MG63 (cell line): ENCODE results near the gene METTL24. TPM values are rescaled to one million over a fixed set of nuclear protein-coding genes. Genes with fewer than 3 reads are reported as not detected.

Experiments
- DNase-seq: peaks from one replicate; pipeline ENCODE4 v3.0.0-alpha.2; 2020
- H3K27me3 ChIP-seq: fragments of 250-450 bp; sonication (Bioruptor Pico); 2 replicates; pipeline ENCODE4 v1.5.1; 2020; ENCODE audit warnings: mild to moderate bottlenecking, moderate library complexity
- H3K36me3 ChIP-seq: fragments of 250-450 bp; sonication (Bioruptor Pico); 2 replicates; pipeline ENCODE4 v1.5.1; 2020; ENCODE audit warnings: mild to moderate bottlenecking, moderate library complexity
- H3K4me3 ChIP-seq: fragments of 250-450 bp; sonication (Bioruptor Pico); 2 replicates; pipeline ENCODE4 v1.5.1; 2020; ENCODE audit warnings: mild to moderate bottlenecking, moderate library complexity
- H3K9me3 ChIP-seq: fragments of 250-450 bp; sonication (Bioruptor Pico); 2 replicates; pipeline ENCODE4 v1.5.1; 2020; ENCODE audit warnings: mild to moderate bottlenecking, moderate library complexity
- total RNA-seq: library from RNA; depleted of rRNA; stranded (reverse); fragments of >200 nt; shearing (Covaris generic); gene quantifications from 2 replicates; pipeline ENCODE4 v1.2.3, GENCODE V29; 2014; ENCODE audit warnings: low replicate concordance; rRNA removed

METTL24 gene
- total RNA-seq, 1 experiment from 2014 or later = not detected

DNA sequence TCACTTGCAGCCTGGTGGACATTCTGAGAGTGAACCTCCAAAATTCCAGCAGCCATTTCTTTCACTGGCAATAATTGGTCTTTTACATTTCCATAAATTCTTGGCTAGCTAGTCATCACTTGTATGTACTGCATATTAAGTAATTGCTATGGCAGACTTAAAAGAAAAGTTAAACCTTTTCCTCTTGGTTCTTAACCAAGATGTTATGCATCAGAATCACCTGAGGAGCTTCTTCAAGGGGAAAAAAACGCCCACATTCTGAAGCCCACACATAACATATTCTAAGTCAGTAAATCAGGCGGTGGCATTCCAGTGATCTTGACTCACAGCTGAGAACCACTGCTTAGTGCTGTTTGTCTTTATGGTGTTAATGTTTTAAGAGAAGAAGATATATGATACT, 140.9 kb downstream of the METTL24 start:
- no peak for DNase-seq
- H3K36me3 ChIP-seq = peaks cover 31% of the 10 kb centered on the region
- no peaks in the 10 kb centered on the region for H3K27me3 ChIP-seq
- H3K9me3 ChIP-seq = no peaks in the 10 kb centered on the region
- H3K4me3 ChIP-seq = no peak overlapping the region

DNA sequence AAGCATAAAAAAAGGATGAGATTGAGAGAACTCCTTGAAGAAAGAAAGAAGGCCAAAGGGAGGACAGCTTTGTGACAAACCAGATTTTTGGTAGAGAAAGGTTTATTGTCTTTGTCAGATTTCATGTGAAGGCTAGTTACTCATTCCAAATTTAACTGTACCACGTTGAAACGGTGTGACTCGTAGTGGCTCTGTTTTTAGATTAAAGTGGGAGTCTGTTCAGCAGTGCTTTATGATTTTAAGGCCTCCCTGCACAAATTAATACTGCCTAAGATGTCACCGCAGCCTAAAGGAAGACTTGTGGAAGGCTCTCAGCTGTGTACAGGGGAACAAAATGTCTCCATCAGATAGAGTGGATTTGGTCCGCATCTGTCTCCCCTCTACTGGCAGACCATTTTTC, 142.0 kb downstream of the METTL24 start:
- Histone ChIP-seq H3K9me3 (no peaks in the 10 kb centered on the region), H3K36me3 (peaks cover 39% of the 10 kb centered on the region), H3K4me3 (no peak overlapping the region), H3K27me3 (no peaks in the 10 kb centered on the region)
- no peak for DNase-seq

DNA sequence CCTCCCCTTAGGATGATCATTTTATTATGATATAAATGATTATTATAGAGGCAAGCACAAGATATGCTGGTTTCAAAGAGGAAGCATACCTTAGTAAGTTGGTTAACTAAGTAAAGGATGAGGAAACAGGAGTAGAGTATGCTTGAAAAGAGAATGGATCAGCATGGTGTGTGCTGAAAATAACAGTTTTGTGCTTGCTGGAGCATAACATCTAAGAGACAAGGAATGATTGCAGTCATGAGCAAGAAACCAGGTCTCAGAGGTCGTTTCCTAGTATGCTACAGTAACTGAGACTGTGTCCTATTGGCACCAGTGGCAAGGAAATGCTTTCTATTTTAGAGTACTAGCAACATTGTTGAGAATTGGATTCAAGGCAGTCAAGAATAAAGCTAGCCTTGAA, 143.8 kb downstream of the METTL24 start:
- no peak for DNase-seq
- Histone ChIP-seq H3K9me3 (no peaks in the 10 kb centered on the region), H3K27me3 (no peaks in the 10 kb centered on the region), H3K4me3 (no peak overlapping the region), H3K36me3 (peaks cover 34% of the 10 kb centered on the region)

DNA sequence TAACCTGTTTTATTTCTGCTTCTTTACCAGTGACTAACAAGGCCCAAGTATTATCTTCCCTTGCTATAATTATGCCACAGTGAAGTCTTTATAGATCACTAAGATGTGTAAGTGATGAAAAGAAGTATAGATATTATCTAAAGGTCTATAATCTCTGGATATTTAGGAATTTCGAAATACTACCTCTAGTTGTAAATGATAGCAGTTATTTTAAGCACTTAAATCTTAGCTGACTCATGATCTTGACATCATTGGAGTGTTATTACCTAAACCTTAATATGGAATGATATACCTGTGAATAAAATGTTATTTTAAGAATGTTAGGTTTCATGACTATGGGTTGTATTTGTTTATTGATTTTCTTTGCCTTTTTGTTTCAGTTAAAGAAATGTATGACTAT, 146.4 kb downstream of the METTL24 start:
- Histone ChIP-seq H3K27me3 (no peaks in the 10 kb centered on the region), H3K9me3 (no peaks in the 10 kb centered on the region), H3K4me3 (no peak overlapping the region), H3K36me3 (peaks cover 34% of the 10 kb centered on the region)
- DNase-seq = no peak

DNA sequence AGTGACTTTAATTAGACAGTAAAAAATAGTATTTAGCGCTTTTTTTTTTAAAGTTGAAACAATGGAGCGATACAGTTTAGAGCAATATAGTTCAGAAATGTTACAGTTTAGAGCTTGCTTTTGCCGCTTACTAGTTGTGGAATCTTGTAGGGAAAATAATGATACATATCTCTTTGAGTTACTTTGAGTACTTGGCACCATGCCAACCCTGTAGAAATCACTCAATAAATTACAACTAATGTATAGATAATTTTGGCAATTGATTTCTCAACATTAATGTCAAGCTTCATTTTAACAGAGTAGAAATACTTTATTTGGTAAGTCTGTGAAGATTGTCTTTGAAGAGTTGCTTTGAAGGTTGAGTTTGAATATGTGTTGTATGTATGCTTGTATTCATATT, 150.5 kb downstream of the METTL24 start:
- no peak for DNase-seq
- H3K9me3 ChIP-seq = no peaks in the 10 kb centered on the region
- peaks cover 24% of the 10 kb centered on the region for H3K36me3 ChIP-seq
- H3K27me3 ChIP-seq = no peaks in the 10 kb centered on the region
- H3K4me3 ChIP-seq = no peak overlapping the region

DNA sequence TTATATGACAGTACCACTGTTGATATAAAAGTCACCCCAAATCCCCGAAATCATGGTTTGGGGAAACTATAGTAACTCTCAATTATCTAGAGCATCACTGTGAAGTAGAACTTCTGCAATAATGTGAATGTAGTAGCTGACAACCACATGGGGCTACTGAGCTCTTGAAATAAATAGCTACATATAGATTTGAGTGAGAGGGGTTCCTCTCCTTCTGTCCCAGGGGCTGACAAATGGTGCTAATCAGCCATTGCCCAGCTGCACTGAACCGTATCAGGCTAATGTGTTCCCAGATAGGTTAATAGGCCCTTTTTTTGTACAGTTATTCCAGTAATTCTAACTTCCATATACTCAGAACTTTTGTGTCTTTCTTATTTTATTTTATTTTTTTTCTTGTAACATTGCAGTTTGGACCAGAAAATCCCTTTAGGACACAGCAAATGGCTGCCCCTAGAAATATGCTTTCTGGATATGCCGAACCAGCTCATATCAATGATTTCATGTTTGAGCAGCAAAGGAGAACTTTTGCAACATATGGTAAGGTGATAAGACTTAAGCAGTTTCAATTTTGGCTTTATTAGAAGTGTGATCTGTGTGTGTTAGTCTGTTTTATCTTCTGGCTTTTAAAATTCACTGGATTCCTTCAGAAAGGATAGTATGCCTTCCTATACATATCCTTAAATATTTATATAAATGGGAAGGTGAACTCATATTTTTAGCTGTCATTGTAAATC, 156.8 kb downstream of the METTL24 start:
- DNase-seq = no peak
- no peaks in the 10 kb centered on the region for H3K36me3 ChIP-seq
- H3K9me3 ChIP-seq = no peaks in the 10 kb centered on the region
- no peaks in the 10 kb centered on the region for H3K27me3 ChIP-seq
- no peak overlapping the region for H3K4me3 ChIP-seq

DNA sequence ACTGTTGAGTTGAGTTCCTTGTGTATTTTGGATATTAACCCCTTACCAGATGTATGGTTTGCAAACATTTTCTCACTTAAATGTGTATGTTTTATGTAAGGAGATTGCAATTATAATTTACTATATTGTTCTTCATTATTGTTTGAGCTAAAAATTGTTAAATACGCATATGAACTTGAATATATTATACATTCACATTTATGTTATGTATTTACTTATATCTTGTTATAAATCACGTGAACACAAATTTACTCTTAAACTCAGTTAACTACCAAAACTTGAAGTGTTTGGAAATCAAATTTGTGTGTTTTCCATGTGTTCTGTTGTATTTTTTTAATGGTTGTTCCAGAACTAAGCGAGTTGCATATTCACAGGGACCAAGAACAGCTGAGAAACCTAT, 159.6 kb downstream of the METTL24 start:
- H3K4me3 ChIP-seq = no peak overlapping the region
- H3K27me3 ChIP-seq = no peaks in the 10 kb centered on the region
- H3K9me3 ChIP-seq = no peaks in the 10 kb centered on the region
- DNase-seq = no peak
- peaks cover 4% of the 10 kb centered on the region for H3K36me3 ChIP-seq

DNA sequence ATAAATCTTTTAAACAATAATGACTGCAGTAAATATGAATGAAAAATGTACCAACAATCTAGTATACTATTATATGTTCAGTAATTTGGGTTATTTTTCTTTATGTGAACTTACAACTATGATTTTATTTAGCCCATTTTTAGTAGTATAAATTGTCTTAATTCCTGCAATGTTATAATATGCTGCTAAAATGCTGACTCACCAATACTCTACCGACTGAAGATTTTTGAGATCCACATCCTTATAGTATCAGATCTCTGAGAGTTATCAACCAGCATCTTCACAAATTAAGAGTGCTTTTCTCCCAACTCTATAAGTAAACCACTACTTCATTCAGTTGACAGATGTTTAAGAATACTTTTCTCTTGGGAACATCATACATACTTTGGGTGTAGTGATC, 161.3 kb downstream of the METTL24 start:
- Histone ChIP-seq H3K9me3 (no peaks in the 10 kb centered on the region), H3K36me3 (peaks cover 5% of the 10 kb centered on the region), H3K27me3 (no peaks in the 10 kb centered on the region), H3K4me3 (no peak overlapping the region)
- no peak for DNase-seq

DNA sequence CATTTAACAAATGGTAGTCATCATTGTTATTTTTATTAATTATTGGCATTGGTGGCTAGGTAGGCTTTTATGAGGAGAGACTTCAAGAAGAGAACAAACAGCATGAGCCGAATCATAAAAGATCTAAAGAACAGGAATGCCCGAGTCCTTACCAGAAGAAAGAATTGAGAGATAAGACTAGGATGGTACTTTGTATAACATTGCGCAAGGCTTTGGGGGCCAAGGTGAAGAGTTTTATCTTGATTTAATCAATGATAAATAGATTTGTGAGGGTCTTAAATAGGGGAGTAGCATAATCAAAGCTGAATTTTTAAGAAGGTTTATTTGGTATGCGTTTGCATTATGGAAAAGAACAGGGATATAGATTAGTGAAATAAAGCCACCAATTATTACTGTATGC, 162.5 kb downstream of the METTL24 start:
- Histone ChIP-seq H3K4me3 (no peak overlapping the region), H3K36me3 (peaks cover 5% of the 10 kb centered on the region), H3K27me3 (no peaks in the 10 kb centered on the region), H3K9me3 (no peaks in the 10 kb centered on the region)
- DNase-seq = no peak

Other genes with a start within 250 kb of the METTL24 start
- 4.7 and 4.8 TPM in 2 replicates for gene WASF1, start 178.7 kb downstream of the METTL24 start, total RNA-seq
- 12.0 and 15.7 TPM in 2 replicates for gene CDC40, start 177.9 kb downstream of the METTL24 start, total RNA-seq
- 0.22 and 0.89 TPM in 2 replicates for gene DDO, start 57.2 kb upstream of the METTL24 start, total RNA-seq
- not detected in 2 replicates for gene SLC22A16, start 118.3 kb upstream of the METTL24 start, total RNA-seq